GM12878 (cell line): ENCODE results near the gene LRP5.

Experiments
- CBX3 ChIP-seq: fragments of 200-600 bp; sonication (generic); IDR thresholded peaks from 2 replicates; pipeline ENCODE4 v1.6.1; 2016; ENCODE audit warnings: low read depth, borderline replicate concordance
- JUND ChIP-seq: IDR thresholded peaks from 2 replicates; pipeline ENCODE4 v1.6.1; 2012; ENCODE audit warnings: low read depth, mild to moderate bottlenecking, low read length, improper control_type of control experiment, moderate library complexity
- PML ChIP-seq: IDR thresholded peaks from 2 replicates; pipeline ENCODE4 v1.6.1; 2012; ENCODE audit warnings: low read length, inconsistent platforms
- SIN3A ChIP-seq: IDR thresholded peaks from 2 replicates; pipeline ENCODE4 v1.6.1; 2012; ENCODE audit warnings: low read depth, low read length, improper control_type of control experiment
- TAF1 ChIP-seq: IDR thresholded peaks from 2 replicates; pipeline ENCODE4 v1.6.1; 2011; ENCODE audit warnings: mild to moderate bottlenecking, low read depth, low read length, borderline replicate concordance
- ZZZ3 ChIP-seq: IDR thresholded peaks from 2 replicates; pipeline ENCODE4 v1.6.1; 2011; ENCODE audit warnings: low read depth; ENCODE audit not compliant: control insufficient read depth, insufficient read length
- TF ChIP-seq, protein P1 (sequence below): IDR thresholded peaks from 2 replicates; pipeline ENCODE4 v1.6.1; 2011; ENCODE audit warnings: low read depth, mild to moderate bottlenecking, low read length, moderate library complexity, borderline replicate concordance; ENCODE audit errors: extremely low read depth
- TF ChIP-seq, protein P2 (sequence below), 3 experiments: IDR thresholded peaks in 2 of 3; conservative IDR thresholded peaks in 1 of 3; 2 replicates each; pipeline ENCODE4 v1.5.1; 2011; ENCODE audit warnings: low read depth in 3 of 3, low read length in 3 of 3, mild to moderate bottlenecking in 3 of 3, control low read depth in 2 of 3, moderate library complexity in 2 of 3, inconsistent platforms in 1 of 3, mixed read lengths in 1 of 3; ENCODE audit not compliant: control insufficient read depth in 2 of 3, insufficient read depth in 1 of 3; ENCODE audit errors: extremely low read depth in 1 of 3

DNA sequence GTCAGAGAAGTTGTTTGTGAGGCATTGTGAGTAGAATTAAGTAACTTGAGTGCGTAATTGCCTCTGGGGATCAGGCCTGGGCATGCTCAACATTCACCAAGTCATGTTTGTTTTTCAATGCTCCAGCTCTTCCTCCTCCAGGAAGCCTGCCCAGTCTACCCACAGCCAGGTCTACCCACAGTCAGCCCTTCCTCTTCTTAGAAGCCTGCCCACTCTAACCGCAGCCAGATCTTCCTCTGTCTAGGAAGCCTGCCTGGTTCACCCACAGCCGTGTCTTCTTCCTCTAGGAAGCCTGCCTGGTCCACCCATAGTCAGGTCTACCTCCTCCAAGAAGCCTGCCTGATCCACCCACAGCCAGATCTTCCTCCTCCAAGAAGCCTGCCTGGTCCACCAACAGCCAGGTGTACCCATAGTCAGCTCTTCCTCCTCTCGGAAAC, 25.0 kb downstream of the LRP5 start:
- TF ChIP-seq, protein P1, sequence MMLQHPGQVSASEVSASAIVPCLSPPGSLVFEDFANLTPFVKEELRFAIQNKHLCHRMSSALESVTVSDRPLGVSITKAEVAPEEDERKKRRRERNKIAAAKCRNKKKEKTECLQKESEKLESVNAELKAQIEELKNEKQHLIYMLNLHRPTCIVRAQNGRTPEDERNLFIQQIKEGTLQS = no peak
- no peak for TF ChIP-seq PML
- no peak for TF ChIP-seq JUND
- TF ChIP-seq, protein P2, sequence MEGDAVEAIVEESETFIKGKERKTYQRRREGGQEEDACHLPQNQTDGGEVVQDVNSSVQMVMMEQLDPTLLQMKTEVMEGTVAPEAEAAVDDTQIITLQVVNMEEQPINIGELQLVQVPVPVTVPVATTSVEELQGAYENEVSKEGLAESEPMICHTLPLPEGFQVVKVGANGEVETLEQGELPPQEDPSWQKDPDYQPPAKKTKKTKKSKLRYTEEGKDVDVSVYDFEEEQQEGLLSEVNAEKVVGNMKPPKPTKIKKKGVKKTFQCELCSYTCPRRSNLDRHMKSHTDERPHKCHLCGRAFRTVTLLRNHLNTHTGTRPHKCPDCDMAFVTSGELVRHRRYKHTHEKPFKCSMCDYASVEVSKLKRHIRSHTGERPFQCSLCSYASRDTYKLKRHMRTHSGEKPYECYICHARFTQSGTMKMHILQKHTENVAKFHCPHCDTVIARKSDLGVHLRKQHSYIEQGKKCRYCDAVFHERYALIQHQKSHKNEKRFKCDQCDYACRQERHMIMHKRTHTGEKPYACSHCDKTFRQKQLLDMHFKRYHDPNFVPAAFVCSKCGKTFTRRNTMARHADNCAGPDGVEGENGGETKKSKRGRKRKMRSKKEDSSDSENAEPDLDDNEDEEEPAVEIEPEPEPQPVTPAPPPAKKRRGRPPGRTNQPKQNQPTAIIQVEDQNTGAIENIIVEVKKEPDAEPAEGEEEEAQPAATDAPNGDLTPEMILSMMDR (IDR thresholded peaks at IDR 0.05 in 2 of 3, conservative IDR thresholded peaks at IDR 0.05 in 1 of 3; ENCODE audit: control insufficient read depth in 2 of 3, extremely low read depth in 1 of 3, insufficient read depth in 1 of 3, low read depth in 3 of 3, low read length in 3 of 3) = no peak
- no peak for TF ChIP-seq SIN3A
- no peak for TF ChIP-seq ZZZ3
- no peak for TF ChIP-seq CBX3
- no peak for TF ChIP-seq TAF1
